AG08396 (cell line): ENCODE measurements around the gene SHLD1.
"Not testable (repeated sequence)": the region's sequence is repeated elsewhere in the genome, so short reads cannot be mapped to it uniquely, and the experiment has no call there.

ENCODE experiments used
- DNase-seq: peaks from one replicate; pipeline ENCODE4 v3.0.0; 2012; ENCODE audit warnings: low spot score, mixed read lengths

Gene SHLD1

GRCh38 chr20:5749952-5750779 is at the start of gene SHLD1:
SHLD1 (plus strand) TSS chr20:5750401; CDS start chr20:5772866, 22,465 bp downstream.
- DNase-seq = peak; percentile 82

- DNase-seq = not testable (repeated sequence)
These were observed 47.9 kb upstream of the SHLD1 start for GRCh38 chr20:5702339-5702738.

GRCh38 chr20:5703681-5704101 is 46.5 kb upstream of the SHLD1 start:
- DNase-seq = no peak

- no peak for DNase-seq
These were observed 44.4 kb upstream of the SHLD1 start for GRCh38 chr20:5705827-5706226.

GRCh38 chr20:5706797-5707196 is 43.4 kb upstream of the SHLD1 start:
- DNase-seq = no peak

- DNase-seq = no peak
These were observed 39.6 kb upstream of the SHLD1 start for GRCh38 chr20:5710551-5710950.

- no peak for DNase-seq
These were observed 35.8 kb upstream of the SHLD1 start for GRCh38 chr20:5714261-5715041.

- DNase-seq = no peak
These were observed 34.9 kb upstream of the SHLD1 start for GRCh38 chr20:5715071-5715841.

GRCh38 chr20:5716953-5717352 is 33.2 kb upstream of the SHLD1 start:
- DNase-seq = no peak

- no peak for DNase-seq
These were observed 31.2 kb upstream of the SHLD1 start for GRCh38 chr20:5718896-5719595.

GRCh38 chr20:5719861-5720403 is 30.3 kb upstream of the SHLD1 start:
- DNase-seq = no peak

- DNase-seq = no peak
These were observed 29.5 kb upstream of the SHLD1 start for GRCh38 chr20:5720696-5721095.

GRCh38 chr20:5721356-5721755 is 28.8 kb upstream of the SHLD1 start:
- not testable (repeated sequence) for DNase-seq

GRCh38 chr20:5722927-5723326 is 27.3 kb upstream of the SHLD1 start:
- no peak for DNase-seq

GRCh38 chr20:5725183-5725463 is 25.1 kb upstream of the SHLD1 start:
- DNase-seq = not testable (repeated sequence)

- DNase-seq = no peak
These were observed 23.1 kb upstream of the SHLD1 start for GRCh38 chr20:5727018-5727515.

- DNase-seq = peak; percentile 21
These were observed 20.9 kb upstream of the SHLD1 start for GRCh38 chr20:5729348-5729747.

GRCh38 chr20:5730131-5730530 is 20.1 kb upstream of the SHLD1 start:
- DNase-seq = no peak

- no peak for DNase-seq
These were observed 18.3 kb upstream of the SHLD1 start for GRCh38 chr20:5731753-5732366.

GRCh38 chr20:5734602-5735001 is 15.6 kb upstream of the SHLD1 start:
- DNase-seq = no peak
